IMR-90 (cell line): ENCODE measurements around the gene EIF2B1. TPM values are rescaled to one million over a fixed set of nuclear protein-coding genes. Genes with fewer than 3 reads are reported as not detected.

Source experiments
- ATAC-seq: fragments of 200-7000 bp; cut with Tn5 transposase; 2 replicates; pipeline ENCODE4 v1.9.1; 2020; ENCODE audit warnings: low read depth, mild to moderate bottlenecking, moderate library complexity
- BruUV-seq: library from RNA; stranded (reverse); fragments of 400-500 nt; replicated peaks from 2 replicates; lab custom pipeline; 2021; lab: Mats Ljungman, UMichigan
- CTCF ChIA-PET: fragments of 300-600 bp; formaldehyde crosslinking; extraction: SDS; loops from one replicate; lab custom pipeline; 2021; ENCODE audit warnings: antibody characterized with exemption; lab: Yijun Ruan, JAX
- POLR2A ChIA-PET: fragments of 300-600 bp; sonication (Branson Sonifier 250); formaldehyde crosslinking; loops from one replicate; lab custom pipeline; 2022; ENCODE audit warnings: antibody characterized with exemption; ENCODE audit not compliant: unreplicated experiment; lab: Charles Lee
- DNase-seq: peaks from one replicate; pipeline ENCODE4 v3.0.0; 2013
- H2AFZ ChIP-seq: replicated peaks from 2 replicates; pipeline ENCODE3; 2013; ENCODE audit warnings: low read length, mild to moderate bottlenecking; ENCODE audit not compliant: poor library complexity
- H2AK5ac ChIP-seq: 2 replicates; pipeline ENCODE4 v1.6.1; 2013; ENCODE audit warnings: low read depth, low read length, inconsistent platforms
- H2AK9ac ChIP-seq: replicated peaks from 2 replicates; pipeline ENCODE3; 2013; ENCODE audit warnings: mild to moderate bottlenecking, low read depth, low read length, moderate library complexity; ENCODE audit not compliant: poor library complexity
- H2BK120ac ChIP-seq: 2 replicates; pipeline ENCODE4 v1.6.1; 2013; ENCODE audit warnings: low read depth, low read length, inconsistent platforms
- H2BK15ac ChIP-seq: 3 replicates; pipeline ENCODE4 v1.6.1; 2013; ENCODE audit warnings: low read depth, low read length, inconsistent platforms
- H2BK20ac ChIP-seq: 2 replicates; pipeline ENCODE4 v1.6.1; 2013; ENCODE audit warnings: low read depth, mild to moderate bottlenecking, inconsistent platforms, low read length, moderate library complexity
- H2BK5ac ChIP-seq: 2 replicates; pipeline ENCODE4 v1.6.1; 2013; ENCODE audit warnings: mild to moderate bottlenecking, low read depth, low read length, inconsistent platforms; ENCODE audit not compliant: poor library complexity, severe bottlenecking
- H3K14ac ChIP-seq: replicated peaks from 2 replicates; pipeline ENCODE4 v1.6.1; 2013; ENCODE audit warnings: low read depth, low read length, inconsistent platforms
- H3K18ac ChIP-seq: 2 replicates; pipeline ENCODE4 v1.6.1; 2013; ENCODE audit warnings: low read depth, low read length, control low read depth
- H3K23ac ChIP-seq: 2 replicates; pipeline ENCODE4 v1.6.1; 2013; ENCODE audit warnings: low read depth, low read length, inconsistent platforms
- H3K27ac ChIP-seq: 2 replicates; pipeline ENCODE4 v1.5.1; 2013; ENCODE audit warnings: mild to moderate bottlenecking, control low read depth, low read length; ENCODE audit not compliant: insufficient read depth
- H3K27me3 ChIP-seq: 2 replicates; pipeline ENCODE4 v1.6.1; 2013; ENCODE audit warnings: low read length; ENCODE audit not compliant: control insufficient read depth, insufficient read depth
- H3K36me3 ChIP-seq: 2 replicates; pipeline ENCODE4 v1.6.1; 2013; ENCODE audit warnings: low read length, mixed read lengths; ENCODE audit not compliant: control insufficient read depth, insufficient read depth
- H3K4ac ChIP-seq: 2 replicates; pipeline ENCODE4 v1.6.1; 2013; ENCODE audit warnings: low read depth, low read length, inconsistent platforms
- H3K4me1 ChIP-seq: 2 replicates; pipeline ENCODE4 v1.6.1; 2013; ENCODE audit warnings: low read length, mixed read lengths; ENCODE audit not compliant: control insufficient read depth, insufficient read depth
- H3K4me2 ChIP-seq: 2 replicates; pipeline ENCODE4 v1.6.1; 2013; ENCODE audit warnings: low read depth, mild to moderate bottlenecking, control low read depth, low read length, moderate library complexity
- H3K4me3 ChIP-seq: 2 replicates; pipeline ENCODE4 v1.5.1; 2013; ENCODE audit warnings: low read depth, mild to moderate bottlenecking, control low read depth, low read length, moderate library complexity; ENCODE audit not compliant: insufficient read depth
- H3K56ac ChIP-seq: 2 replicates; pipeline ENCODE4 v1.6.1; 2013; ENCODE audit warnings: low read length, inconsistent platforms; ENCODE audit not compliant: insufficient read depth; ENCODE audit errors: extremely low read depth
- H3K79me1 ChIP-seq, 2 experiments: 2 replicates each; pipeline ENCODE4 v1.6.1; 2013; ENCODE audit warnings: low read length in 2 of 2, inconsistent platforms in 1 of 2, low read depth in 1 of 2
- H3K9ac ChIP-seq: 2 replicates; pipeline ENCODE4 v1.6.1; 2013; ENCODE audit warnings: low read depth, low read length, control low read depth
- H3K9me1 ChIP-seq: 2 replicates; pipeline ENCODE4 v1.6.1; 2013; ENCODE audit warnings: low read length, inconsistent platforms; ENCODE audit not compliant: insufficient read depth
- H3K9me3 ChIP-seq: 2 replicates; pipeline ENCODE4 v1.6.1; 2013; ENCODE audit warnings: low read length; ENCODE audit not compliant: control insufficient read depth, insufficient read depth
- H4K20me1 ChIP-seq: 2 replicates; pipeline ENCODE4 v1.6.1; 2013; ENCODE audit warnings: low read length, inconsistent platforms; ENCODE audit not compliant: insufficient read depth
- H4K5ac ChIP-seq: 2 replicates; pipeline ENCODE4 v1.6.1; 2013; ENCODE audit warnings: mild to moderate bottlenecking, low read depth, low read length, control low read depth
- H4K8ac ChIP-seq, 2 experiments: 2 replicates each; pipeline ENCODE4 v1.6.1; 2013; ENCODE audit warnings: low read depth in 2 of 2, low read length in 2 of 2, control low read depth in 1 of 2, inconsistent platforms in 1 of 2
- H4K91ac ChIP-seq: 2 replicates; pipeline ENCODE4 v1.6.1; 2013; ENCODE audit warnings: low read depth, low read length, inconsistent platforms; ENCODE audit not compliant: insufficient read depth
- BHLHE40 ChIP-seq: fragments of 150-350 bp; IDR thresholded peaks from 2 replicates; pipeline ENCODE4 v1.6.1; 2016; ENCODE audit warnings: mild to moderate bottlenecking, low read depth, low read length
- CEBPB ChIP-seq: IDR thresholded peaks from 2 replicates; pipeline ENCODE4 v1.6.1; 2012; ENCODE audit warnings: low read depth, low read length, improper control_type of control experiment
- CHD1 ChIP-seq: IDR thresholded peaks from 2 replicates; pipeline ENCODE4 v1.6.1; 2012; ENCODE audit warnings: low read depth, low read length, improper control_type of control experiment
- CTCF ChIP-seq: conservative IDR thresholded peaks from 2 replicates; pipeline ENCODE4 v1.5.1; 2012; ENCODE audit warnings: mild to moderate bottlenecking, low read depth, low read length, improper control_type of control experiment
- FOS ChIP-seq: fragments of 150-350 bp; IDR thresholded peaks from 2 replicates; pipeline ENCODE4 v1.6.1; 2016; ENCODE audit warnings: low read depth, low read length
- MAFK ChIP-seq: IDR thresholded peaks from 2 replicates; pipeline ENCODE4 v1.6.1; 2012; ENCODE audit warnings: low read depth, low read length, improper control_type of control experiment
- MAZ ChIP-seq: IDR thresholded peaks from 2 replicates; pipeline ENCODE4 v1.6.1; 2012; ENCODE audit warnings: low read depth, mild to moderate bottlenecking, low read length, improper control_type of control experiment, moderate library complexity, borderline replicate concordance
- MXI1 ChIP-seq: IDR thresholded peaks from 2 replicates; pipeline ENCODE4 v1.6.1; 2012; ENCODE audit warnings: low read depth, mild to moderate bottlenecking, low read length, moderate library complexity, borderline replicate concordance
- NFE2L2 ChIP-seq: fragments of 150-350 bp; IDR thresholded peaks from 2 replicates; pipeline ENCODE4 v1.6.1; 2016; ENCODE audit warnings: low read depth, mild to moderate bottlenecking, low read length
- POLR2A ChIP-seq: IDR thresholded peaks from 2 replicates; pipeline ENCODE4 v1.6.1; 2012; ENCODE audit warnings: mild to moderate bottlenecking, low read depth, low read length
- RAD21 ChIP-seq: IDR thresholded peaks from 2 replicates; pipeline ENCODE4 v1.6.1; 2012; ENCODE audit warnings: low read length, improper control_type of control experiment
- RCOR1 ChIP-seq: IDR thresholded peaks from 2 replicates; pipeline ENCODE4 v1.6.1; 2012; ENCODE audit warnings: mild to moderate bottlenecking, low read length, improper control_type of control experiment; ENCODE audit not compliant: insufficient replicate concordance
- SMC3 ChIP-seq: fragments of 150-350 bp; IDR thresholded peaks from 2 replicates; pipeline ENCODE4 v1.6.1; 2016; ENCODE audit warnings: low read depth, mild to moderate bottlenecking, antibody characterized with exemption, low read length, moderate library complexity
- USF2 ChIP-seq: fragments of 150-350 bp; IDR thresholded peaks from 2 replicates; pipeline ENCODE4 v1.6.1; 2017; ENCODE audit warnings: mild to moderate bottlenecking, antibody characterized with exemption, low read length, low read depth
- WGBS, 2 experiments: methylation state at CpG; one replicate each; pipeline versions ENCODE4 v1.1.5 to v1.1.7; 2013; ENCODE audit warnings: missing lambda C conversion rate in 2 of 2; ENCODE audit not compliant: insufficient read length in 1 of 2; ENCODE audit errors: extremely low coverage in 2 of 2; 5-methylcytosine and 5-hydroxymethylcytosine counted together
- dilution Hi-C: fragments of 300-500 bp; cut with HindIII; formaldehyde crosslinking; loops from one replicate; pipeline ENCODE4 v1.14.3; 2018; ENCODE audit warnings: low sequenced_read_pairs; ENCODE audit not compliant: unreplicated experiment
- in situ Hi-C: fragments of 300-500 bp; cut with MboI; formaldehyde crosslinking; loops from 3 replicates; pipeline ENCODE4 v1.14.3; 2019; ENCODE audit warnings: low sequenced_read_pairs, inconsistent platforms, mixed read lengths
- intact Hi-C: fragments of 100-400 bp; cut with micrococcal nuclease; formaldehyde crosslinking; loops from 2 replicates; pipeline ENCODE4 v1.10.0; 2022
- polyA plus RNA-seq, 3 experiments: library from polyadenylated mRNA; depleted of rRNA; stranded (reverse); fragments of >200 nt; gene quantifications; 2 replicates each; pipeline ENCODE4 v1.2.3, GENCODE V29; 2012; ENCODE audit warnings: low replicate concordance in 1 of 3
- total RNA-seq: library from RNA; depleted of rRNA; stranded (reverse); fragments of >200 nt; gene quantifications from 2 replicates; pipeline ENCODE4 v1.2.3, GENCODE V29; 2012

The EIF2B1 gene
- total and polyA plus RNA-seq, 2 of the 4 experiments (the other 2 are of a cell fraction): 33.9 to 45.9 TPM

DNA sequence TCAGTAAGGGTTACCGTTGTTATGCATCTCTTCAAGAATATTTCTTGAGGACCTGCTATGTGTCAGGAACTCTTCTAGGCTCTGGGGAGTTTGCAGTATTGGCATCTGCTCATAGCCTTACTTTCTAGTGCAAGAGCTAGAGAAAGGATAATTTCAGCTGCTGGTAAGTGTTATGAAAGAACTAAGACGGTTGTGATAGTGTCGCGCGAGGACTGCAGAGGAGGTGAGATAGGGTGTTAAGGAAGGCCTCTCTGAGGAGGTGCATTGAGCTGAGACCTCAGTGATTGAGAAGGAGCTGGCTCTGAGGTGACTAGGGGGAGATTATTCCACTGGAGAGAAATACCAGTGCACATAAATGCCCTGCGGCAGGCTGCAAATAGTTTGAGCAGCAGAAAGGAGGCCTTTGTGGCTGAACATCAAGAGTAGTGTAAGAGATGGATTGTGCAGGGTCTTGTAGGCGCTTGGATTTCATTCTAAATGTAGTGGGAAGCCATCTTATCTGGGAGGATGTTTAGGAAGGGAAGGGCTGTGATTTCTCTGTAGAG lies 30.8 kb downstream of the EIF2B1 start:
- TF ChIP-seq CHD1: no peak
- TF ChIP-seq RAD21: no peak
- TF ChIP-seq MAZ: no peak
- no peak for TF ChIP-seq CEBPB
- no peak for TF ChIP-seq NFE2L2
- no peak for TF ChIP-seq CTCF
- TF ChIP-seq BHLHE40: no peak
- no peak for TF ChIP-seq MAFK
- no peak for TF ChIP-seq SMC3
- TF ChIP-seq USF2: no peak
- TF ChIP-seq POLR2A: no peak
- no peak for TF ChIP-seq RCOR1
- TF ChIP-seq FOS: no peak
- TF ChIP-seq MXI1: no peak
- Histone ChIP-seq H3K56ac (peak overlapping the region; percentile 39; the same call in 1 of the 2 replicates), H3K9ac (peak overlapping the region; percentile 88), H2AFZ (peak overlapping the region; percentile 47), H2BK20ac (no peak overlapping the region), H3K27me3 (no peaks in the 10 kb centered on the region), H3K27ac (peak overlapping the region; percentile 82), H3K14ac (peak overlapping the region; percentile 95; the same call in 1 of the 2 replicates), H3K18ac (no peak overlapping the region), H2AK5ac (peak overlapping the region; percentile 48), H3K4me1 (peaks cover 4% of the 10 kb centered on the region; the same call in 1 of the 2 replicates), H3K4ac (peak overlapping the region; percentile 91), H3K79me1 (peaks cover 34 to 55% of the 10 kb centered on the region in 2 experiments), H3K4me3 (peak overlapping the region; percentile 88), H3K23ac (peak overlapping the region; percentile 89), H3K9me1 (no peaks in the 10 kb centered on the region), H2AK9ac (peak overlapping the region; percentile 90), H3K36me3 (peaks cover 23% of the 10 kb centered on the region), H4K20me1 (peaks cover 9% of the 10 kb centered on the region; the same call in 1 of the 2 replicates), H2BK5ac (no peak overlapping the region), H4K91ac (0 out of 2 replicates have a peak overlapping the region, but pooled peaks have one; percentile 18), H3K4me2 (peak overlapping the region; percentile 83), H4K5ac (no peak overlapping the region), H2BK120ac (no peak overlapping the region), H4K8ac (peak overlapping the region; percentile 80 to 93; a peak in 3 of 4 replicates), H3K9me3 (no peaks in the 10 kb centered on the region), H2BK15ac (no peak overlapping the region)
- dilution Hi-C loops (no loop called here), intact Hi-C loops (no loop called here), in situ Hi-C loops (loop anchor here (25.0 kb wide), 1 partner anchor 290 kb away; no protein-coding TSS in a partner anchor)
- CTCF ChIA-PET: interaction anchor here (0.9 kb wide), 1 partner anchor 16 kb away, joined by 3 read pairs; no protein-coding TSS in a partner anchor
- 11% methylated on average over 6 of the region's 7 CpGs; no CpG with 5 or more reads in 1 of the 2 experiments for WGBS, 2 experiments
- DNase-seq (no peak), ATAC-seq (no peak)
- POLR2A ChIA-PET: no interaction called here
- BruUV-seq: no TSS peak
